ELR (cell line): ENCODE measurements around the gene PTPRN2.
"Not testable (repeated sequence)": the region's sequence is repeated elsewhere in the genome, so short reads cannot be mapped to it uniquely, and the experiment has no call there.

ENCODE experiments used
- DNase-seq: peaks from one replicate; pipeline ENCODE4 v3.0.0-alpha.2; 2015; ENCODE audit warnings: low read depth

Gene PTPRN2

GRCh38 chr7:158166386-158167340 lies 421.0 kb downstream of the PTPRN2 start:
- DNase-seq = no peak

GRCh38 chr7:158165711-158166110 lies 421.9 kb downstream of the PTPRN2 start:
- no peak for DNase-seq

GRCh38 chr7:158164101-158165095 lies 423.2 kb downstream of the PTPRN2 start:
- no peak for DNase-seq

- DNase-seq = no peak
Observed at GRCh38 chr7:158161194-158161593, 426.4 kb downstream of the PTPRN2 start.

GRCh38 chr7:158160199-158160598 lies 427.4 kb downstream of the PTPRN2 start:
- no peak for DNase-seq

GRCh38 chr7:158157460-158157859 lies 430.2 kb downstream of the PTPRN2 start:
- DNase-seq = no peak

- peak; percentile 0 for DNase-seq
Observed at GRCh38 chr7:158151273-158151672, 436.4 kb downstream of the PTPRN2 start.

- DNase-seq = no peak
Observed at GRCh38 chr7:158150234-158150633, 437.4 kb downstream of the PTPRN2 start.

GRCh38 chr7:158147431-158147830 lies 440.2 kb downstream of the PTPRN2 start:
- DNase-seq = not testable (repeated sequence)

GRCh38 chr7:158145370-158145769 lies 442.3 kb downstream of the PTPRN2 start:
- DNase-seq = no peak

GRCh38 chr7:158143196-158144120 lies 444.2 kb downstream of the PTPRN2 start:
- DNase-seq = no peak

- no peak for DNase-seq
Observed at GRCh38 chr7:158142657-158143056, 445.0 kb downstream of the PTPRN2 start.

GRCh38 chr7:158141806-158142518 lies 445.7 kb downstream of the PTPRN2 start:
- DNase-seq = no peak

- DNase-seq = no peak
Observed at GRCh38 chr7:158141221-158141582, 446.4 kb downstream of the PTPRN2 start.

- DNase-seq = no peak
Observed at GRCh38 chr7:158140538-158141220, 446.9 kb downstream of the PTPRN2 start.

- no peak for DNase-seq
Observed at GRCh38 chr7:158139499-158139898, 448.1 kb downstream of the PTPRN2 start.

GRCh38 chr7:158138329-158138597 lies 449.4 kb downstream of the PTPRN2 start:
- DNase-seq = no peak

GRCh38 chr7:158137516-158138328 lies 449.9 kb downstream of the PTPRN2 start:
- no peak for DNase-seq

GRCh38 chr7:158135931-158136330 lies 451.7 kb downstream of the PTPRN2 start:
- DNase-seq = no peak

- no peak for DNase-seq
Observed at GRCh38 chr7:158134824-158135223, 452.8 kb downstream of the PTPRN2 start.
